ENCODE measurements around the gene OBSL1. TPM values are rescaled to one million over a fixed set of nuclear protein-coding genes. Genes with fewer than 3 reads are reported as not detected.

OBSL1 gene
- total RNA-seq = 100 to 1,000 TPM in 1 of 2 donors, 10 to 100 TPM in 1; 53.3 to 145 TPM
- 100 to 1,000 TPM; 148 to 178 TPM for polyA plus RNA-seq (ENCODE audit: insufficient read length in 2 of 2)
- long read RNA-seq, donor 1, full-length matches to known transcripts = 30 of 48 reads
- long read RNA-seq, donor 1, partial matches to known transcripts = 18 of 48 reads
- long read RNA-seq, donor 1, other reads (novel, unspliced or antisense) = 0 of 48 reads
- long read RNA-seq, donor 2, partial matches to known transcripts = 0 of 2 reads
- long read RNA-seq, donor 2, other reads (novel, unspliced or antisense) = 0 of 2 reads
- long read RNA-seq, donor 3, full-length matches to known transcripts = 7 of 7 reads
- long read RNA-seq, donor 3, partial matches to known transcripts = 0 of 7 reads
- long read RNA-seq, donor 3, other reads (novel, unspliced or antisense) = 0 of 7 reads
- long read RNA-seq, donor 4, transcript OBSL1-210 (2 exons, 625 nt) = major isoform, 6 of 61 reads
- long read RNA-seq, donor 4, transcript OBSL1-202 (9 exons, 3,297 nt) = major isoform, 6 of 61 reads
- long read RNA-seq, donor 4, partial matches to known transcripts = 45 of 61 reads
- long read RNA-seq, donor 4, other reads (novel, unspliced or antisense) = 0 of 61 reads

- H3K4me3 ChIP-seq (ENCODE audit: low read depth, low read length) = peak within 1 kb of the TSS; percentile 51
- no peaks in the 10 kb centered on the region for H3K27me3 ChIP-seq (ENCODE audit: control insufficient read depth, insufficient read depth, low read length)
- peak in 5 of 6 donors; percentile 53 to 93 (median 68) for DNase-seq (ENCODE audit: low read depth in 4 of 6, low spot score in 6 of 6)
- no peaks in the 10 kb centered on the region for H3K9me3 ChIP-seq (ENCODE audit: control insufficient read depth, insufficient read depth, low read length)
- peaks cover 24% of the 10 kb centered on the region for H3K4me1 ChIP-seq (ENCODE audit: control insufficient read depth, insufficient read depth, low read length)
- H3K36me3 ChIP-seq (ENCODE audit: control insufficient read depth, insufficient read depth, low read length) = peaks cover 24% of the 10 kb centered on the region
- 4% methylated on average over 39 of the region's 42 CpGs for WGBS (ENCODE audit: insufficient coverage)
- H3K27ac ChIP-seq (ENCODE audit: low read depth, low read length) = peak within 1 kb of the TSS; percentile 77
Measured at GRCh38 chr2:219571311-219572236, at the start of gene OBSL1. OBSL1 (minus strand) TSS chr2:219571539; CDS start chr2:219571232, 307 bp downstream.

- no CpG with 5 or more reads among the region's 6 CpGs for WGBS (ENCODE audit: insufficient coverage)
- no peak overlapping the region for H3K27ac ChIP-seq (ENCODE audit: low read depth, low read length)
- no peak for DNase-seq (ENCODE audit: low read depth in 4 of 6, low spot score in 6 of 6)
Measured at GRCh38 chr2:219620546-219620945, 49.2 kb upstream of the OBSL1 start.

GRCh38 chr2:219619235-219619634, 47.9 kb upstream of the OBSL1 start:
- DNase-seq (ENCODE audit: low read depth in 4 of 6, low spot score in 6 of 6) = peak in 2 of 6 donors; percentile 41 to 82
- Histone ChIP-seq H3K27me3 (ENCODE audit: control insufficient read depth, insufficient read depth, low read length) (no peaks in the 10 kb centered on the region), H3K4me1 (ENCODE audit: control insufficient read depth, insufficient read depth, low read length) (no peaks in the 10 kb centered on the region), H3K4me3 (ENCODE audit: low read depth, low read length) (no peak overlapping the region), H3K9me3 (ENCODE audit: control insufficient read depth, insufficient read depth, low read length) (no peaks in the 10 kb centered on the region), H3K36me3 (ENCODE audit: control insufficient read depth, insufficient read depth, low read length) (peaks cover 27% of the 10 kb centered on the region), H3K27ac (ENCODE audit: low read depth, low read length) (no peak overlapping the region)
- WGBS (ENCODE audit: insufficient coverage) = no CpG with 5 or more reads among the region's 4 CpGs

More at GRCh38 chr2:219620546-219620945, 49.2 kb upstream of the OBSL1 start:
- peaks cover 14% of the 10 kb centered on the region for H3K36me3 ChIP-seq (ENCODE audit: control insufficient read depth, insufficient read depth, low read length)
- H3K4me3 ChIP-seq (ENCODE audit: low read depth, low read length) = no peak overlapping the region
- H3K27me3 ChIP-seq (ENCODE audit: control insufficient read depth, insufficient read depth, low read length) = no peaks in the 10 kb centered on the region
- H3K9me3 ChIP-seq (ENCODE audit: control insufficient read depth, insufficient read depth, low read length) = no peaks in the 10 kb centered on the region
- no peaks in the 10 kb centered on the region for H3K4me1 ChIP-seq (ENCODE audit: control insufficient read depth, insufficient read depth, low read length)

- H3K27ac ChIP-seq (ENCODE audit: low read depth, low read length) = no peak overlapping the region
- H3K36me3 ChIP-seq (ENCODE audit: control insufficient read depth, insufficient read depth, low read length) = peaks cover 32% of the 10 kb centered on the region
- no peaks in the 10 kb centered on the region for H3K4me1 ChIP-seq (ENCODE audit: control insufficient read depth, insufficient read depth, low read length)
- no peak for DNase-seq (ENCODE audit: low read depth in 4 of 6, low spot score in 6 of 6)
- no peaks in the 10 kb centered on the region for H3K27me3 ChIP-seq (ENCODE audit: control insufficient read depth, insufficient read depth, low read length)
- H3K4me3 ChIP-seq (ENCODE audit: low read depth, low read length) = no peak overlapping the region
- no peaks in the 10 kb centered on the region for H3K9me3 ChIP-seq (ENCODE audit: control insufficient read depth, insufficient read depth, low read length)
- 97% methylated on average over 2 of the region's 3 CpGs for WGBS (ENCODE audit: insufficient coverage)
Measured at GRCh38 chr2:219618733-219619122, 47.4 kb upstream of the OBSL1 start.

GRCh38 chr2:219616550-219616949, 45.2 kb upstream of the OBSL1 start:
- Histone ChIP-seq H3K27me3 (ENCODE audit: control insufficient read depth, insufficient read depth, low read length) (no peaks in the 10 kb centered on the region), H3K4me3 (ENCODE audit: low read depth, low read length) (no peak overlapping the region), H3K9me3 (ENCODE audit: control insufficient read depth, insufficient read depth, low read length) (no peaks in the 10 kb centered on the region), H3K36me3 (ENCODE audit: control insufficient read depth, insufficient read depth, low read length) (peaks cover 49% of the 10 kb centered on the region), H3K4me1 (ENCODE audit: control insufficient read depth, insufficient read depth, low read length) (no peaks in the 10 kb centered on the region), H3K27ac (ENCODE audit: low read depth, low read length) (no peak overlapping the region)
- no peak for DNase-seq (ENCODE audit: low read depth in 4 of 6, low spot score in 6 of 6)
- 89% methylated on average over 4 of the region's 4 CpGs for WGBS (ENCODE audit: insufficient coverage)

- Histone ChIP-seq H3K9me3 (ENCODE audit: control insufficient read depth, insufficient read depth, low read length) (no peaks in the 10 kb centered on the region), H3K27ac (ENCODE audit: low read depth, low read length) (no peak overlapping the region), H3K4me3 (ENCODE audit: low read depth, low read length) (no peak overlapping the region), H3K27me3 (ENCODE audit: control insufficient read depth, insufficient read depth, low read length) (no peaks in the 10 kb centered on the region), H3K36me3 (ENCODE audit: control insufficient read depth, insufficient read depth, low read length) (peaks cover 56% of the 10 kb centered on the region), H3K4me1 (ENCODE audit: control insufficient read depth, insufficient read depth, low read length) (no peaks in the 10 kb centered on the region)
- 88% methylated on average over 12 of the region's 12 CpGs for WGBS (ENCODE audit: insufficient coverage)
- DNase-seq (ENCODE audit: low read depth in 4 of 6, low spot score in 6 of 6) = no peak
Measured at GRCh38 chr2:219615894-219616293, 44.6 kb upstream of the OBSL1 start.

- Histone ChIP-seq H3K4me1 (ENCODE audit: control insufficient read depth, insufficient read depth, low read length) (no peaks in the 10 kb centered on the region), H3K27ac (ENCODE audit: low read depth, low read length) (no peak overlapping the region), H3K9me3 (ENCODE audit: control insufficient read depth, insufficient read depth, low read length) (no peaks in the 10 kb centered on the region), H3K36me3 (ENCODE audit: control insufficient read depth, insufficient read depth, low read length) (peaks cover 56% of the 10 kb centered on the region), H3K4me3 (ENCODE audit: low read depth, low read length) (no peak overlapping the region), H3K27me3 (ENCODE audit: control insufficient read depth, insufficient read depth, low read length) (no peaks in the 10 kb centered on the region)
- 91% methylated on average over 10 of the region's 11 CpGs for WGBS (ENCODE audit: insufficient coverage)
- DNase-seq (ENCODE audit: low read depth in 4 of 6, low spot score in 6 of 6) = no peak
Measured at GRCh38 chr2:219615036-219615435, 43.7 kb upstream of the OBSL1 start.

- Histone ChIP-seq H3K9me3 (ENCODE audit: control insufficient read depth, insufficient read depth, low read length) (no peaks in the 10 kb centered on the region), H3K4me1 (ENCODE audit: control insufficient read depth, insufficient read depth, low read length) (peaks cover 2% of the 10 kb centered on the region), H3K27ac (ENCODE audit: low read depth, low read length) (no peak overlapping the region), H3K27me3 (ENCODE audit: control insufficient read depth, insufficient read depth, low read length) (no peaks in the 10 kb centered on the region), H3K4me3 (ENCODE audit: low read depth, low read length) (no peak overlapping the region), H3K36me3 (ENCODE audit: control insufficient read depth, insufficient read depth, low read length) (peaks cover 57% of the 10 kb centered on the region)
- no peak for DNase-seq (ENCODE audit: low read depth in 4 of 6, low spot score in 6 of 6)
- WGBS (ENCODE audit: insufficient coverage) = 91% methylated on average over 10 of the region's 11 CpGs
Measured at GRCh38 chr2:219614076-219614860, 42.9 kb upstream of the OBSL1 start.
